H9 (cell line): ENCODE data around the gene FCSK. TPM values are rescaled to one million over a fixed set of nuclear protein-coding genes. Genes with fewer than 3 reads are reported as not detected.

Source experiments
- DNase-seq: peaks from one replicate; pipeline ENCODE4 v3.0.0-alpha.2; 2017
- H2AFZ ChIP-seq: one replicate; pipeline ENCODE4 v1.6.1; 2013; ENCODE audit warnings: mild to moderate bottlenecking, low read length, control low read depth, moderate library complexity
- H2AK5ac ChIP-seq: 2 replicates; pipeline ENCODE4 v1.6.1; 2013; ENCODE audit warnings: low read length, control low read depth, mixed read lengths; ENCODE audit not compliant: insufficient read length
- H2BK120ac ChIP-seq: one replicate; pipeline ENCODE4 v1.6.1; 2013; ENCODE audit warnings: low read depth, mild to moderate bottlenecking, low read length, control low read depth, inconsistent platforms; ENCODE audit not compliant: poor library complexity, severe bottlenecking
- H2BK12ac ChIP-seq: 2 replicates; pipeline ENCODE4 v1.6.1; 2013; ENCODE audit warnings: low read length, control low read depth, mixed read lengths, low read depth; ENCODE audit not compliant: insufficient read length
- H2BK15ac ChIP-seq: 2 replicates; pipeline ENCODE4 v1.6.1; 2013; ENCODE audit warnings: low read depth, low read length, control low read depth
- H2BK20ac ChIP-seq: one replicate; pipeline ENCODE4 v1.6.1; 2013; ENCODE audit warnings: low read depth, mild to moderate bottlenecking, low read length, control low read depth, inconsistent platforms; ENCODE audit not compliant: poor library complexity, severe bottlenecking
- H2BK5ac ChIP-seq: 2 replicates; pipeline ENCODE4 v1.6.1; 2013; ENCODE audit warnings: low read length, control low read depth, mixed read lengths; ENCODE audit not compliant: insufficient read length
- H3K14ac ChIP-seq: 2 replicates; pipeline ENCODE4 v1.6.1; 2013; ENCODE audit warnings: low read length, control low read depth; ENCODE audit not compliant: insufficient read depth
- H3K18ac ChIP-seq: 2 replicates; pipeline ENCODE4 v1.6.1; 2013; ENCODE audit warnings: low read depth, mild to moderate bottlenecking, mixed read lengths, low read length, control low read depth; ENCODE audit not compliant: insufficient read length
- H3K23ac ChIP-seq: 2 replicates; pipeline ENCODE4 v1.6.1; 2013; ENCODE audit warnings: low read length, control low read depth, mixed read lengths, low read depth; ENCODE audit not compliant: insufficient read length
- H3K23me2 ChIP-seq: 2 replicates; pipeline ENCODE4 v1.6.1; 2013; ENCODE audit warnings: low read depth, mild to moderate bottlenecking, mixed read lengths, low read length, control low read depth; ENCODE audit not compliant: insufficient read length, poor library complexity, severe bottlenecking
- H3K27ac ChIP-seq: 2 replicates; pipeline ENCODE4 v1.5.1; 2013; ENCODE audit warnings: low read length, control low read depth, mixed read lengths, low read depth; ENCODE audit not compliant: insufficient read length
- H3K27me3 ChIP-seq: 2 replicates; pipeline ENCODE4 v1.6.1; 2013; ENCODE audit warnings: low read length, control low read depth, inconsistent platforms; ENCODE audit not compliant: insufficient read depth
- H3K4ac ChIP-seq: 2 replicates; pipeline ENCODE4 v1.6.1; 2013; ENCODE audit warnings: low read depth, mild to moderate bottlenecking, control low read depth, inconsistent platforms, low read length, moderate library complexity
- H3K4me1 ChIP-seq: 2 replicates; pipeline ENCODE4 v1.6.1; 2013; ENCODE audit warnings: low read length, control low read depth, inconsistent platforms; ENCODE audit not compliant: insufficient read depth
- H3K4me2 ChIP-seq: 2 replicates; pipeline ENCODE4 v1.6.1; 2013; ENCODE audit warnings: low read length, control low read depth, mixed read lengths; ENCODE audit not compliant: insufficient read length, insufficient read depth
- H3K56ac ChIP-seq: 2 replicates; pipeline ENCODE4 v1.6.1; 2013; ENCODE audit warnings: low read depth, mild to moderate bottlenecking, mixed read lengths, low read length, control low read depth; ENCODE audit not compliant: insufficient read length
- H3K79me1 ChIP-seq: 2 replicates; pipeline ENCODE4 v1.6.1; 2013; ENCODE audit warnings: low read depth, mild to moderate bottlenecking, moderate library complexity, low read length, control low read depth, inconsistent platforms; ENCODE audit not compliant: insufficient read depth, poor library complexity, severe bottlenecking
- H3K79me2 ChIP-seq: 2 replicates; pipeline ENCODE4 v1.6.1; 2013; ENCODE audit warnings: low read length, control low read depth, inconsistent platforms; ENCODE audit not compliant: insufficient read depth
- H3K9ac ChIP-seq: 2 replicates; pipeline ENCODE4 v1.6.1; 2013; ENCODE audit warnings: low read length, control low read depth, mixed read lengths; ENCODE audit not compliant: insufficient read length; ENCODE audit errors: extremely low read depth
- H3K9me3 ChIP-seq: one replicate; pipeline ENCODE4 v1.6.1; 2013; ENCODE audit warnings: low read depth, low read length, inconsistent platforms; ENCODE audit not compliant: control insufficient read depth
- H3T11ph ChIP-seq: one replicate; pipeline ENCODE4 v1.6.1; 2013; ENCODE audit warnings: mild to moderate bottlenecking, low read length, control low read depth, inconsistent platforms
- H4K20me1 ChIP-seq: one replicate; pipeline ENCODE4 v1.6.1; 2013; ENCODE audit not compliant: control insufficient read depth, insufficient read length, insufficient read depth
- H4K5ac ChIP-seq: 2 replicates; pipeline ENCODE4 v1.6.1; 2013; ENCODE audit warnings: low read depth, mild to moderate bottlenecking, mixed read lengths, low read length, control low read depth; ENCODE audit not compliant: insufficient read length
- H4K8ac ChIP-seq: replicated peaks from 2 replicates; pipeline ENCODE4 v1.6.1; 2013; ENCODE audit warnings: low read length, control low read depth, mixed read lengths, low read depth; ENCODE audit not compliant: insufficient read length
- H4K91ac ChIP-seq: 2 replicates; pipeline ENCODE4 v1.6.1; 2013; ENCODE audit warnings: low read depth, mild to moderate bottlenecking, moderate library complexity, mixed read lengths, low read length, control low read depth; ENCODE audit not compliant: insufficient read length
- H3K27ac Mint-ChIP-seq, 3 experiments: 2 replicates in 2 of 3; 3 replicates in 1 of 3; pipeline ENCODE4 v1.8.0; 2020 to 2021; ENCODE audit warnings: mixed read lengths in 3 of 3, mild to moderate bottlenecking in 1 of 3, moderate library complexity in 1 of 3
- H3K27me3 Mint-ChIP-seq: 2 replicates; pipeline ENCODE4 v1.8.0; 2021; ENCODE audit warnings: low read depth, mild to moderate bottlenecking, moderate library complexity, mixed read lengths
- H3K36me3 Mint-ChIP-seq, 3 experiments: 2 replicates in 2 of 3; 3 replicates in 1 of 3; pipeline ENCODE4 v1.8.0; 2020 to 2021; ENCODE audit warnings: low read depth in 3 of 3, mixed read lengths in 3 of 3; ENCODE audit not compliant: insufficient read depth in 1 of 3
- H3K4me1 Mint-ChIP-seq, 2 experiments: 2 replicates each; pipeline ENCODE4 v1.8.0; 2020; ENCODE audit warnings: mixed read lengths in 2 of 2
- H3K4me3 Mint-ChIP-seq, 2 experiments: 2 replicates in 1 of 2; 3 replicates in 1 of 2; pipeline ENCODE4 v1.8.0; 2020 to 2021; ENCODE audit warnings: mild to moderate bottlenecking in 2 of 2, mixed read lengths in 2 of 2, moderate library complexity in 1 of 2
- H3K9me3 Mint-ChIP-seq, 2 experiments: 2 replicates in 1 of 2; 3 replicates in 1 of 2; pipeline ENCODE4 v1.8.0; 2020; ENCODE audit warnings: mild to moderate bottlenecking in 2 of 2, mixed read lengths in 2 of 2, moderate library complexity in 1 of 2
- WGBS: extraction: QIAGEN DNeasy Blood & Tissue Kit; methylation state at CpG from one replicate; pipeline ENCODE4 v1.1.7; 2013; ENCODE audit warnings: missing lambda C conversion rate, low lambda C conversion rate, mixed read lengths; ENCODE audit not compliant: insufficient read length; ENCODE audit errors: extremely low coverage; 5-methylcytosine and 5-hydroxymethylcytosine counted together
- total RNA-seq: library from RNA; stranded (reverse); gene quantifications from 2 replicates; pipeline ENCODE4 v1.2.1, GENCODE V29; 2021
- TF ChIP-seq, protein P1 (sequence below): fragments of 200-600 bp; sonication (generic); conservative IDR thresholded peaks from 3 replicates; pipeline ENCODE4 v1.8.0; 2021; ENCODE audit warnings: antibody characterized with exemption, mild to moderate bottlenecking

Gene FCSK
- total RNA-seq, 1 experiment from 2014 or later: 6.5 TPM

DNA sequence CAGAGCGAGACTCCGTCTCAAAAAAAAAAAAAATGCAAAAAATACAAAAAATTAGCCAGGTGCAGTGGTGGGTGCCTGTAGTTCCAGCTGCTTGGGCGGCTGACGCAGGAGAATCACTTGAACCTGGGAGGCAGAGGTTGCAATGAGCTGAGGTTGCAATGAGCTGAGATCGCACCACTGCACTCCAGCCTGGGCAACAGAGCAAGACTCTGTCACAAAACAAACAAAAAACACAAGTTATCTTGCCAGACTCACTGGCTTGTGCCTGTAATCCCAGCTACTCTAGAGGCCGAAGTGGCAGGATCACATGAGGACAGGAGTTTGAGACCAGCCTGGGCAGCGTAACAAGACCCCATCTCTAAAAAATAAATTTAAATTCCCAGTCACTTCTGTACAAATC, 12.1 kb upstream of the FCSK start:
- H4K8ac ChIP-seq: no peak overlapping the region
- H3K36me3 Mint-ChIP-seq: no peaks in the 10 kb centered on the region; a peak in 1 of 7 replicates
- H3K27me3 Mint-ChIP-seq: no peaks in the 10 kb centered on the region; the same call in 1 of the 2 replicates
- no peak overlapping the region for H3T11ph ChIP-seq
- no peak overlapping the region for H3K27ac Mint-ChIP-seq
- no peak overlapping the region for H4K91ac ChIP-seq
- H2BK120ac ChIP-seq: no peak overlapping the region
- peaks cover 0 to 2% of the 10 kb centered on the region in 2 experiments; a peak in 1 of 5 replicates for H3K9me3 Mint-ChIP-seq
- no peaks in the 10 kb centered on the region for H3K27me3 ChIP-seq
- no peak overlapping the region for H2BK20ac ChIP-seq
- H3K56ac ChIP-seq: no peak overlapping the region
- H2BK12ac ChIP-seq: no peak overlapping the region
- peaks cover 26% of the 10 kb centered on the region in 2 experiments for H3K4me1 Mint-ChIP-seq
- no peak overlapping the region for H3K4me2 ChIP-seq
- no peak overlapping the region for H2AFZ ChIP-seq
- TF ChIP-seq, protein P1, sequence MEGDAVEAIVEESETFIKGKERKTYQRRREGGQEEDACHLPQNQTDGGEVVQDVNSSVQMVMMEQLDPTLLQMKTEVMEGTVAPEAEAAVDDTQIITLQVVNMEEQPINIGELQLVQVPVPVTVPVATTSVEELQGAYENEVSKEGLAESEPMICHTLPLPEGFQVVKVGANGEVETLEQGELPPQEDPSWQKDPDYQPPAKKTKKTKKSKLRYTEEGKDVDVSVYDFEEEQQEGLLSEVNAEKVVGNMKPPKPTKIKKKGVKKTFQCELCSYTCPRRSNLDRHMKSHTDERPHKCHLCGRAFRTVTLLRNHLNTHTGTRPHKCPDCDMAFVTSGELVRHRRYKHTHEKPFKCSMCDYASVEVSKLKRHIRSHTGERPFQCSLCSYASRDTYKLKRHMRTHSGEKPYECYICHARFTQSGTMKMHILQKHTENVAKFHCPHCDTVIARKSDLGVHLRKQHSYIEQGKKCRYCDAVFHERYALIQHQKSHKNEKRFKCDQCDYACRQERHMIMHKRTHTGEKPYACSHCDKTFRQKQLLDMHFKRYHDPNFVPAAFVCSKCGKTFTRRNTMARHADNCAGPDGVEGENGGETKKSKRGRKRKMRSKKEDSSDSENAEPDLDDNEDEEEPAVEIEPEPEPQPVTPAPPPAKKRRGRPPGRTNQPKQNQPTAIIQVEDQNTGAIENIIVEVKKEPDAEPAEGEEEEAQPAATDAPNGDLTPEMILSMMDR: no peak
- H2AK5ac ChIP-seq: no peak overlapping the region
- H3K9me3 ChIP-seq: no peaks in the 10 kb centered on the region
- H3K4me3 Mint-ChIP-seq: no peak overlapping the region
- no peak overlapping the region for H3K27ac ChIP-seq
- H4K20me1 ChIP-seq: no peaks in the 10 kb centered on the region
- WGBS: no CpG with 5 or more reads among the region's 7 CpGs
- peaks cover 4% of the 10 kb centered on the region; the same call in 1 of the 2 replicates for H3K79me2 ChIP-seq
- H3K9ac ChIP-seq: no peak overlapping the region
- no peak for DNase-seq
- no peak overlapping the region for H4K5ac ChIP-seq
- H3K4me1 ChIP-seq: peaks cover 5% of the 10 kb centered on the region
- no peaks in the 10 kb centered on the region for H3K79me1 ChIP-seq
- no peak overlapping the region for H3K18ac ChIP-seq
- peaks cover 11% of the 10 kb centered on the region for H3K23me2 ChIP-seq
- H2BK5ac ChIP-seq: no peak overlapping the region
- no peak overlapping the region for H3K14ac ChIP-seq
- no peak overlapping the region for H3K23ac ChIP-seq
- no peak overlapping the region for H3K4ac ChIP-seq
- H2BK15ac ChIP-seq: no peak overlapping the region
